Sciatic nerve (tissue), 1 donor: ENCODE data around the gene WIZ. TPM values are rescaled to one million over a fixed set of nuclear protein-coding genes. Genes with fewer than 3 reads are reported as not detected.

ENCODE experiments used
- microRNA-seq: library from miRNA; unstranded; fragments of <30 nt; microRNA quantifications from one replicate; pipeline ENCODE4 v1.2.0, GENCODE V29; 2020
- total RNA-seq: library from RNA; stranded (reverse); fragmentation: NEBNext Ultra II Directional; extraction: Animal tissue kit (Norgen Biotek cat#: 25700); gene quantifications from one replicate; pipeline ENCODE4 v1.2.1, GENCODE V29; 2021
- donor health status: DM: no; HTN: no; CAD: no.

The WIZ gene
- total RNA-seq, 1 donor from 2014 or later = 30.2 TPM

Small RNA genes within 50 kb of the gene (microRNA-seq; reads per million reads assigned to microRNA genes)
- gene MIR1470 = not detected

Other genes starting within 250 kb of the WIZ start
- gene NOTCH3, start 249.0 kb downstream of the WIZ start, total RNA-seq = 124 TPM
- gene EPHX3, start 217.5 kb downstream of the WIZ start, total RNA-seq = 0.45 TPM
- gene BRD4, start 117.4 kb downstream of the WIZ start, total RNA-seq = 110 TPM
- gene AKAP8, start 70.2 kb downstream of the WIZ start, total RNA-seq = 51.9 TPM
- gene AKAP8L, start 31.0 kb downstream of the WIZ start, total RNA-seq = 109 TPM
- gene RASAL3, start 14.6 kb upstream of the WIZ start, total RNA-seq = 6.1 TPM
- gene PGLYRP2, start 29.5 kb upstream of the WIZ start, total RNA-seq = not detected
- not detected for gene CYP4F22, start 58.6 kb upstream of the WIZ start, total RNA-seq
- gene CYP4F8, start 165.3 kb upstream of the WIZ start, total RNA-seq = not detected
- gene CYP4F3, start 190.9 kb upstream of the WIZ start, total RNA-seq = 4.8 TPM
- 23.6 TPM for gene CYP4F12, start 223.1 kb upstream of the WIZ start, total RNA-seq